Gastrocnemius medialis (tissue), 4 donors: ENCODE results near the gene LAMC1.

ENCODE experiments used
- POLR2A ChIP-seq, 2 donors: fragments of 450-650 bp; IDR thresholded peaks; one replicate each; pipeline ENCODE4 v1.6.1; 2017; ENCODE audit warnings: antibody characterized with exemption in 2 of 2, mild to moderate bottlenecking in 2 of 2, moderate library complexity in 2 of 2
- TF ChIP-seq, protein P1 (sequence below), 5 experiments: fragments of 450-650 bp in 3 of 5; fragments of 200-600 bp in 2 of 5; sonication (generic) in 2 of 5; IDR thresholded peaks in 4 of 5; conservative IDR thresholded peaks in 1 of 5; 1 replicate in 4 of 5; 2 replicates in 1 of 5; pipeline ENCODE4 v1.5.1; 2016 to 2019; ENCODE audit warnings: antibody characterized with exemption in 5 of 5, mild to moderate bottlenecking in 3 of 5, moderate library complexity in 3 of 5

DNA sequence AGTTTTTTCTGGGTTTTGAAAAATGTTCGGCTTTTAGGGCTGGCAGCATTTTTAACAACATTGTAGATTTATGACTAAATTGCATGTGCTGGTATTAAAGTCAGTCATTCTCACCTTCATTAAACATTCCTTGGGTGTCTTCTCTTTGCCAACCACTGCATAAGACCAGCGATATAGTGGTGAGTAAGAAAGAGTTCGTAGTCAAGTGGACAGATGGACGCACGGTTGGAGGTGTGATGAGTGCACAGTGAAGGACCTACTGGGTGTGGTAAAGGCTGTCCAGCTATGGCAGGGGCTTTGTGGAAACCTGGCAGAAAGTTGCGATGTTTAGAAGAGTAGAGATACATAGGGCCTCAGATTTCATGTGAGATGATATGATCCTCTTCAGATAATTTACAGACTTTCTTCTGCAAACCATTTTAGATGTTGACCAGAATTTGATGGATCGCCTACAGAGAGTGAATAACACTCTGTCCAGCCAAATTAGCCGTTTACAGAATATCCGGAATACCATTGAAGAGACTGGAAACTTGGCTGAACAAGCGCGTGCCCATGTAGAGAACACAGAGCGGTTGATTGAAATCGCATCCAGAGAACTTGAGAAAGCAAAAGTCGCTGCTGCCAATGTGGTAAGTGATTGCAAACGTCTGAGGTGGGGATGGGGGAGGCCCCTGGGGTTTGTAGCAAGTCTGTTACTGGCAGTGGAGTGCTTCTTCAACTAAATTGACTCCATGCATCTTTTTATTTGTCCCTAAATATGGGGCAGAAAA, 106.9 kb downstream of the LAMC1 start:
- TF ChIP-seq, protein P1, sequence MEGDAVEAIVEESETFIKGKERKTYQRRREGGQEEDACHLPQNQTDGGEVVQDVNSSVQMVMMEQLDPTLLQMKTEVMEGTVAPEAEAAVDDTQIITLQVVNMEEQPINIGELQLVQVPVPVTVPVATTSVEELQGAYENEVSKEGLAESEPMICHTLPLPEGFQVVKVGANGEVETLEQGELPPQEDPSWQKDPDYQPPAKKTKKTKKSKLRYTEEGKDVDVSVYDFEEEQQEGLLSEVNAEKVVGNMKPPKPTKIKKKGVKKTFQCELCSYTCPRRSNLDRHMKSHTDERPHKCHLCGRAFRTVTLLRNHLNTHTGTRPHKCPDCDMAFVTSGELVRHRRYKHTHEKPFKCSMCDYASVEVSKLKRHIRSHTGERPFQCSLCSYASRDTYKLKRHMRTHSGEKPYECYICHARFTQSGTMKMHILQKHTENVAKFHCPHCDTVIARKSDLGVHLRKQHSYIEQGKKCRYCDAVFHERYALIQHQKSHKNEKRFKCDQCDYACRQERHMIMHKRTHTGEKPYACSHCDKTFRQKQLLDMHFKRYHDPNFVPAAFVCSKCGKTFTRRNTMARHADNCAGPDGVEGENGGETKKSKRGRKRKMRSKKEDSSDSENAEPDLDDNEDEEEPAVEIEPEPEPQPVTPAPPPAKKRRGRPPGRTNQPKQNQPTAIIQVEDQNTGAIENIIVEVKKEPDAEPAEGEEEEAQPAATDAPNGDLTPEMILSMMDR (IDR thresholded peaks at IDR 0.05 in 4 of 5, conservative IDR thresholded peaks at IDR 0.05 in 1 of 5), result no peak
- no peak for TF ChIP-seq POLR2A (IDR thresholded peaks at IDR 0.05)
